IMR-90 (cell line): Measurements from ENCODE around the gene ITGAX. TPM values are rescaled to one million over a fixed set of nuclear protein-coding genes. Genes with fewer than 3 reads are reported as not detected.

Source experiments
- ATAC-seq: fragments of 200-7000 bp; cut with Tn5 transposase; 2 replicates; pipeline ENCODE4 v1.9.1; 2020; ENCODE audit warnings: low read depth, mild to moderate bottlenecking, moderate library complexity
- BruUV-seq: library from RNA; stranded (reverse); fragments of 400-500 nt; replicated peaks from 2 replicates; lab custom pipeline; 2021; lab: Mats Ljungman, UMichigan
- CTCF ChIA-PET: fragments of 300-600 bp; formaldehyde crosslinking; extraction: SDS; loops from one replicate; lab custom pipeline; 2021; ENCODE audit warnings: antibody characterized with exemption; lab: Yijun Ruan, JAX
- POLR2A ChIA-PET: fragments of 300-600 bp; sonication (Branson Sonifier 250); formaldehyde crosslinking; loops from one replicate; lab custom pipeline; 2022; ENCODE audit warnings: antibody characterized with exemption; ENCODE audit not compliant: unreplicated experiment; lab: Charles Lee
- DNase-seq: peaks from one replicate; pipeline ENCODE4 v3.0.0; 2013
- H2AFZ ChIP-seq: replicated peaks from 2 replicates; pipeline ENCODE3; 2013; ENCODE audit warnings: low read length, mild to moderate bottlenecking; ENCODE audit not compliant: poor library complexity
- H2AK5ac ChIP-seq: 2 replicates; pipeline ENCODE4 v1.6.1; 2013; ENCODE audit warnings: low read depth, low read length, inconsistent platforms
- H2AK9ac ChIP-seq: replicated peaks from 2 replicates; pipeline ENCODE3; 2013; ENCODE audit warnings: mild to moderate bottlenecking, low read depth, low read length, moderate library complexity; ENCODE audit not compliant: poor library complexity
- H2BK120ac ChIP-seq: 2 replicates; pipeline ENCODE4 v1.6.1; 2013; ENCODE audit warnings: low read depth, low read length, inconsistent platforms
- H2BK15ac ChIP-seq: 3 replicates; pipeline ENCODE4 v1.6.1; 2013; ENCODE audit warnings: low read depth, low read length, inconsistent platforms
- H2BK20ac ChIP-seq: 2 replicates; pipeline ENCODE4 v1.6.1; 2013; ENCODE audit warnings: low read depth, mild to moderate bottlenecking, inconsistent platforms, low read length, moderate library complexity
- H2BK5ac ChIP-seq: 2 replicates; pipeline ENCODE4 v1.6.1; 2013; ENCODE audit warnings: mild to moderate bottlenecking, low read depth, low read length, inconsistent platforms; ENCODE audit not compliant: poor library complexity, severe bottlenecking
- H3K14ac ChIP-seq: replicated peaks from 2 replicates; pipeline ENCODE4 v1.6.1; 2013; ENCODE audit warnings: low read depth, low read length, inconsistent platforms
- H3K18ac ChIP-seq: 2 replicates; pipeline ENCODE4 v1.6.1; 2013; ENCODE audit warnings: low read depth, low read length, control low read depth
- H3K23ac ChIP-seq: 2 replicates; pipeline ENCODE4 v1.6.1; 2013; ENCODE audit warnings: low read depth, low read length, inconsistent platforms
- H3K27ac ChIP-seq: 2 replicates; pipeline ENCODE4 v1.5.1; 2013; ENCODE audit warnings: mild to moderate bottlenecking, control low read depth, low read length; ENCODE audit not compliant: insufficient read depth
- H3K27me3 ChIP-seq: 2 replicates; pipeline ENCODE4 v1.6.1; 2013; ENCODE audit warnings: low read length; ENCODE audit not compliant: control insufficient read depth, insufficient read depth
- H3K36me3 ChIP-seq: 2 replicates; pipeline ENCODE4 v1.6.1; 2013; ENCODE audit warnings: low read length, mixed read lengths; ENCODE audit not compliant: control insufficient read depth, insufficient read depth
- H3K4ac ChIP-seq: 2 replicates; pipeline ENCODE4 v1.6.1; 2013; ENCODE audit warnings: low read depth, low read length, inconsistent platforms
- H3K4me1 ChIP-seq: 2 replicates; pipeline ENCODE4 v1.6.1; 2013; ENCODE audit warnings: low read length, mixed read lengths; ENCODE audit not compliant: control insufficient read depth, insufficient read depth
- H3K4me2 ChIP-seq: 2 replicates; pipeline ENCODE4 v1.6.1; 2013; ENCODE audit warnings: low read depth, mild to moderate bottlenecking, control low read depth, low read length, moderate library complexity
- H3K4me3 ChIP-seq: 2 replicates; pipeline ENCODE4 v1.5.1; 2013; ENCODE audit warnings: low read depth, mild to moderate bottlenecking, control low read depth, low read length, moderate library complexity; ENCODE audit not compliant: insufficient read depth
- H3K56ac ChIP-seq: 2 replicates; pipeline ENCODE4 v1.6.1; 2013; ENCODE audit warnings: low read length, inconsistent platforms; ENCODE audit not compliant: insufficient read depth; ENCODE audit errors: extremely low read depth
- H3K79me1 ChIP-seq, 2 experiments: 2 replicates each; pipeline ENCODE4 v1.6.1; 2013; ENCODE audit warnings: low read length in 2 of 2, inconsistent platforms in 1 of 2, low read depth in 1 of 2
- H3K9ac ChIP-seq: 2 replicates; pipeline ENCODE4 v1.6.1; 2013; ENCODE audit warnings: low read depth, low read length, control low read depth
- H3K9me1 ChIP-seq: 2 replicates; pipeline ENCODE4 v1.6.1; 2013; ENCODE audit warnings: low read length, inconsistent platforms; ENCODE audit not compliant: insufficient read depth
- H3K9me3 ChIP-seq: 2 replicates; pipeline ENCODE4 v1.6.1; 2013; ENCODE audit warnings: low read length; ENCODE audit not compliant: control insufficient read depth, insufficient read depth
- H4K20me1 ChIP-seq: 2 replicates; pipeline ENCODE4 v1.6.1; 2013; ENCODE audit warnings: low read length, inconsistent platforms; ENCODE audit not compliant: insufficient read depth
- H4K5ac ChIP-seq: 2 replicates; pipeline ENCODE4 v1.6.1; 2013; ENCODE audit warnings: mild to moderate bottlenecking, low read depth, low read length, control low read depth
- H4K8ac ChIP-seq, 2 experiments: 2 replicates each; pipeline ENCODE4 v1.6.1; 2013; ENCODE audit warnings: low read depth in 2 of 2, low read length in 2 of 2, control low read depth in 1 of 2, inconsistent platforms in 1 of 2
- H4K91ac ChIP-seq: 2 replicates; pipeline ENCODE4 v1.6.1; 2013; ENCODE audit warnings: low read depth, low read length, inconsistent platforms; ENCODE audit not compliant: insufficient read depth
- MXI1 ChIP-seq: IDR thresholded peaks from 2 replicates; pipeline ENCODE4 v1.6.1; 2012; ENCODE audit warnings: low read depth, mild to moderate bottlenecking, low read length, moderate library complexity, borderline replicate concordance
- SMC3 ChIP-seq: fragments of 150-350 bp; IDR thresholded peaks from 2 replicates; pipeline ENCODE4 v1.6.1; 2016; ENCODE audit warnings: low read depth, mild to moderate bottlenecking, antibody characterized with exemption, low read length, moderate library complexity
- WGBS, 2 experiments: methylation state at CpG; one replicate each; pipeline versions ENCODE4 v1.1.5 to v1.1.7; 2013; ENCODE audit warnings: missing lambda C conversion rate in 2 of 2; ENCODE audit not compliant: insufficient read length in 1 of 2; ENCODE audit errors: extremely low coverage in 2 of 2; 5-methylcytosine and 5-hydroxymethylcytosine counted together
- dilution Hi-C: fragments of 300-500 bp; cut with HindIII; formaldehyde crosslinking; loops from one replicate; pipeline ENCODE4 v1.14.3; 2018; ENCODE audit warnings: low sequenced_read_pairs; ENCODE audit not compliant: unreplicated experiment
- in situ Hi-C: fragments of 300-500 bp; cut with MboI; formaldehyde crosslinking; loops from 3 replicates; pipeline ENCODE4 v1.14.3; 2019; ENCODE audit warnings: low sequenced_read_pairs, inconsistent platforms, mixed read lengths
- intact Hi-C: fragments of 100-400 bp; cut with micrococcal nuclease; formaldehyde crosslinking; loops from 2 replicates; pipeline ENCODE4 v1.10.0; 2022
- polyA plus RNA-seq, 3 experiments: library from polyadenylated mRNA; depleted of rRNA; stranded (reverse); fragments of >200 nt; gene quantifications; 2 replicates each; pipeline ENCODE4 v1.2.3, GENCODE V29; 2012; ENCODE audit warnings: low replicate concordance in 1 of 3
- total RNA-seq: library from RNA; depleted of rRNA; stranded (reverse); fragments of >200 nt; gene quantifications from 2 replicates; pipeline ENCODE4 v1.2.3, GENCODE V29; 2012

Gene ITGAX
- total and polyA plus RNA-seq, 2 of the 4 experiments (the other 2 are of a cell fraction): 0.09 to 0.18 TPM

GRCh38 chr16:31400191-31400590 is 45.2 kb downstream of the ITGAX start:
- H3K18ac ChIP-seq: no peak overlapping the region
- POLR2A ChIA-PET: no interaction called here
- no peaks in the 10 kb centered on the region for H3K36me3 ChIP-seq
- intact Hi-C loops: no loop called here
- H3K9me1 ChIP-seq: no peaks in the 10 kb centered on the region
- H3K14ac ChIP-seq: no peak overlapping the region
- H3K9ac ChIP-seq: no peak overlapping the region
- DNase-seq (no peak), ATAC-seq (no peak)
- no peak overlapping the region for H2AK5ac ChIP-seq
- no peak overlapping the region for H3K4me2 ChIP-seq
- dilution Hi-C loops: no loop called here
- TF ChIP-seq MXI1 (no peak), SMC3 (no peak)
- WGBS, 2 experiments: no CpG with 5 or more reads among the region's 2 CpGs
- H2AFZ ChIP-seq: no peak overlapping the region
- H3K4me3 ChIP-seq: no peak overlapping the region
- H4K8ac ChIP-seq: no peak overlapping the region
- no peaks in the 10 kb centered on the region; the same call in 1 of the 2 replicates for H3K9me3 ChIP-seq
- no peaks in the 10 kb centered on the region for H3K4me1 ChIP-seq
- in situ Hi-C loops: no loop called here
- no peak overlapping the region for H3K56ac ChIP-seq
- H3K4ac ChIP-seq: no peak overlapping the region
- H4K5ac ChIP-seq: no peak overlapping the region
- no peak overlapping the region for H4K91ac ChIP-seq
- no peak overlapping the region for H3K27ac ChIP-seq
- H4K20me1 ChIP-seq: no peaks in the 10 kb centered on the region
- no TSS peak for BruUV-seq
- H2BK5ac ChIP-seq: no peak overlapping the region
- H3K23ac ChIP-seq: no peak overlapping the region
- no peak overlapping the region for H2BK120ac ChIP-seq
- no peak overlapping the region for H2BK15ac ChIP-seq
- no peak overlapping the region for H2BK20ac ChIP-seq
- CTCF ChIA-PET: no interaction called here
- H3K79me1 ChIP-seq: no peaks in the 10 kb centered on the region
- H2AK9ac ChIP-seq: no peak overlapping the region
- no peaks in the 10 kb centered on the region; the same call in 1 of the 2 replicates for H3K27me3 ChIP-seq
